Measurements from ENCODE around the gene EIF4ENIF1.

DNA sequence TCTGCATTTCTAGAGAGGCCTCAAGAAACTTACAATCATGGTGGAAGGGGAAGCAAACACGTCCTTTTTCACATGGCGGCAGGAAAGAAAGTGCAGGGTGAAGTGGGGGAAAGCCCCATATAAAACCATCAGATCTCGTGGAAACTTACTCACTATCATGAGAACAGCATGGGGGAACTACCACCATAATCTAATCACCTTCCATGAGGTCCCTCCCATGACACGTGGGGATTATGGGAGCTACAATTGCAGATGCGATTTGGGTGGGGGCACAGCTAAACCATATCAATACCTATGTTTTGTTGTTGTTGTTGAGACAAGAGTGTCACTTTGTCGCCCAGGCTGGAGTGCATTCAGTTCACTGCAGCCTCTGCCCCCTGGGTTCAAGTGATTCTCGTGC is 36.6 kb upstream of the EIF4ENIF1 start:
- TF ChIP-seq, protein P1, sequence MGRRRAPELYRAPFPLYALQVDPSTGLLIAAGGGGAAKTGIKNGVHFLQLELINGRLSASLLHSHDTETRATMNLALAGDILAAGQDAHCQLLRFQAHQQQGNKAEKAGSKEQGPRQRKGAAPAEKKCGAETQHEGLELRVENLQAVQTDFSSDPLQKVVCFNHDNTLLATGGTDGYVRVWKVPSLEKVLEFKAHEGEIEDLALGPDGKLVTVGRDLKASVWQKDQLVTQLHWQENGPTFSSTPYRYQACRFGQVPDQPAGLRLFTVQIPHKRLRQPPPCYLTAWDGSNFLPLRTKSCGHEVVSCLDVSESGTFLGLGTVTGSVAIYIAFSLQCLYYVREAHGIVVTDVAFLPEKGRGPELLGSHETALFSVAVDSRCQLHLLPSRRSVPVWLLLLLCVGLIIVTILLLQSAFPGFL (CRISPR knock-in tag; IDR thresholded peaks at IDR 0.05), result no peak
- TF ChIP-seq E2F6 (IDR thresholded peaks at IDR 0.05; ENCODE audit: borderline replicate concordance in 1 of 2, extremely low read depth in 1 of 2, insufficient read depth in 1 of 2, insufficient read length in 1 of 2, low read depth in 1 of 2, low read length in 1 of 2, poor library complexity in 1 of 2, severe bottlenecking in 1 of 2) (no peak), MAZ (CRISPR knock-in tag; conservative IDR thresholded peaks at IDR 0.05 in 1 of 2, IDR thresholded peaks at IDR 0.05 in 1 of 2) (no peak), MYC (IDR thresholded peaks at IDR 0.05; ENCODE audit: low read depth, low read length) (no peak), MYC (CRISPR knock-in tag; IDR thresholded peaks at IDR 0.05; ENCODE audit: borderline replicate concordance, low read depth) (no peak), SMARCC2 (IDR thresholded peaks at IDR 0.05; ENCODE audit: low read depth) (no peak), HDAC2 (IDR thresholded peaks at IDR 0.05) (no peak), POLR2A (conservative IDR thresholded peaks at IDR 0.05) (no peak)
- TF ChIP-seq, protein P2, sequence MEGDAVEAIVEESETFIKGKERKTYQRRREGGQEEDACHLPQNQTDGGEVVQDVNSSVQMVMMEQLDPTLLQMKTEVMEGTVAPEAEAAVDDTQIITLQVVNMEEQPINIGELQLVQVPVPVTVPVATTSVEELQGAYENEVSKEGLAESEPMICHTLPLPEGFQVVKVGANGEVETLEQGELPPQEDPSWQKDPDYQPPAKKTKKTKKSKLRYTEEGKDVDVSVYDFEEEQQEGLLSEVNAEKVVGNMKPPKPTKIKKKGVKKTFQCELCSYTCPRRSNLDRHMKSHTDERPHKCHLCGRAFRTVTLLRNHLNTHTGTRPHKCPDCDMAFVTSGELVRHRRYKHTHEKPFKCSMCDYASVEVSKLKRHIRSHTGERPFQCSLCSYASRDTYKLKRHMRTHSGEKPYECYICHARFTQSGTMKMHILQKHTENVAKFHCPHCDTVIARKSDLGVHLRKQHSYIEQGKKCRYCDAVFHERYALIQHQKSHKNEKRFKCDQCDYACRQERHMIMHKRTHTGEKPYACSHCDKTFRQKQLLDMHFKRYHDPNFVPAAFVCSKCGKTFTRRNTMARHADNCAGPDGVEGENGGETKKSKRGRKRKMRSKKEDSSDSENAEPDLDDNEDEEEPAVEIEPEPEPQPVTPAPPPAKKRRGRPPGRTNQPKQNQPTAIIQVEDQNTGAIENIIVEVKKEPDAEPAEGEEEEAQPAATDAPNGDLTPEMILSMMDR (IDR thresholded peaks at IDR 0.05 in 2 of 3, conservative IDR thresholded peaks at IDR 0.05 in 1 of 3; ENCODE audit: insufficient read depth in 2 of 3, low read depth in 1 of 3, low read length in 3 of 3), result no peak
